ENCODE data around the gene CYB5R3.
A peak's percentile ranks its signal among the peaks of the same experiment; 100 is the strongest.

GRCh38 chr22:42614312-42615091 lies 34.7 kb downstream of the CYB5R3 start, which contains the start of gene POLDIP3:
- TF ChIP-seq POLR2AphosphoS5 (IDR thresholded peaks at IDR 0.05; ENCODE audit: low read depth, low read length) (no peak), RFX5 (IDR thresholded peaks at IDR 0.05; ENCODE audit: low read length) (no peak), TCF12 (IDR thresholded peaks at IDR 0.05) (no peak), CTCF (IDR thresholded peaks at IDR 0.05) (no peak; the same call in 1 of the 2 replicates), FOXM1 (IDR thresholded peaks at IDR 0.05; ENCODE audit: low read depth) (no peak), USF2 (IDR thresholded peaks at IDR 0.05; ENCODE audit: borderline replicate concordance, low read depth, low read length) (no peak), TAF1 (IDR thresholded peaks at IDR 0.05; ENCODE audit: borderline replicate concordance, low read depth, low read length) (peak; percentile 59; the same call in 1 of the 2 replicates), USF1 (IDR thresholded peaks at IDR 0.05; ENCODE audit: borderline replicate concordance, low read depth) (no peak), RAD21 (IDR thresholded peaks at IDR 0.05; ENCODE audit: low read length) (no peak), GATA2 (CRISPR knock-in tag; IDR thresholded peaks at IDR 0.05) (no peak)

All from SK-N-SH (cell line).